ENCODE measurements around the gene COLEC11. TPM values are rescaled to one million over a fixed set of nuclear protein-coding genes. Genes with fewer than 3 reads are reported as not detected.

Gene COLEC11
- total and polyA plus RNA-seq, 2 of the 13 experiments (the other 11 are each of a cell fraction or from before 2014, with no cell fraction given), result 1.5 to 3.0 TPM

GRCh38 chr2:3558205-3559014, 36.5 kb upstream of the COLEC11 start, which contains the start of gene RNASEH1 (continued):
- TF ChIP-seq ZBTB42 (CRISPR knock-in tag; IDR thresholded peaks at IDR 0.05), result peak; percentile 90
- peak; percentile 98 for TF ChIP-seq ZNF414 (CRISPR knock-in tag; IDR thresholded peaks at IDR 0.05)
- TF ChIP-seq MED13 (CRISPR knock-in tag; IDR thresholded peaks at IDR 0.05), result peak; percentile 79; the same call in 1 of the 2 replicates
- no peak for TF ChIP-seq PLSCR1 (CRISPR knock-in tag; IDR thresholded peaks at IDR 0.05; ENCODE audit: borderline replicate concordance)
- TF ChIP-seq ZNF138 (CRISPR knock-in tag; IDR thresholded peaks at IDR 0.05; ENCODE audit: low read depth), result 0 out of 2 replicates have a peak, but pooled peaks have one; percentile 79
- TF ChIP-seq ZNF10 (CRISPR knock-in tag; IDR thresholded peaks at IDR 0.05; ENCODE audit: borderline replicate concordance, low read depth), result no peak
- TF ChIP-seq POLR2AphosphoS2 (IDR thresholded peaks at IDR 0.05; ENCODE audit: low read depth, low read length), result peak; percentile 89; the same call in 1 of the 2 replicates
- TF ChIP-seq NFKBIZ (CRISPR knock-in tag; IDR thresholded peaks at IDR 0.05), result peak; percentile 85; the same call in 1 of the 2 replicates
- TF ChIP-seq KDM1A (CRISPR knock-in tag; IDR thresholded peaks at IDR 0.05), result peak; percentile 32
- TF ChIP-seq POLR2AphosphoS5 (IDR thresholded peaks at IDR 0.05; ENCODE audit: low read depth, low read length), result peak; percentile 75
- TF ChIP-seq MTERF4 (CRISPR knock-in tag; IDR thresholded peaks at IDR 0.05), result peak; percentile 69
- peak; percentile 89; the same call in 1 of the 2 replicates for TF ChIP-seq SNAPC5 (CRISPR knock-in tag; IDR thresholded peaks at IDR 0.05; ENCODE audit: borderline replicate concordance)
- TF ChIP-seq PRDM10 (CRISPR knock-in tag; IDR thresholded peaks at IDR 0.05; ENCODE audit: low read depth), result peak; percentile 72; the same call in 1 of the 2 replicates
- TF ChIP-seq ZNF460 (CRISPR knock-in tag; IDR thresholded peaks at IDR 0.05; ENCODE audit: borderline replicate concordance), result no peak
- TF ChIP-seq AHR (CRISPR knock-in tag; IDR thresholded peaks at IDR 0.05), result peak; percentile 81
- no peak for TF ChIP-seq HNRNPL (IDR thresholded peaks at IDR 0.05; ENCODE audit: low read depth, low read length)
- peak; percentile 54; the same call in 1 of the 2 replicates for TF ChIP-seq TCF7 (IDR thresholded peaks at IDR 0.05; ENCODE audit: low read depth)
- TF ChIP-seq CCDC6 (CRISPR knock-in tag; IDR thresholded peaks at IDR 0.05), result peak; percentile 82
- peak; percentile 86 for TF ChIP-seq MLX (CRISPR knock-in tag; IDR thresholded peaks at IDR 0.05)
- TF ChIP-seq KDM5B (CRISPR knock-in tag; IDR thresholded peaks at IDR 0.05; ENCODE audit: borderline replicate concordance), result peak; percentile 98; the same call in 1 of the 2 replicates
